Embryonic facial prominence (tissue), 1 donor: ENCODE data around the gene MON2.
"Not testable (repeated sequence)": the region's sequence is repeated elsewhere in the genome, so short reads cannot be mapped to it uniquely, and the experiment has no call there.

ENCODE experiments used
- DNase-seq: peaks from one replicate; pipeline ENCODE4 v3.0.0-alpha.2; 2016; ENCODE audit errors: extremely low spot score

The MON2 gene

GRCh38 chr12:62469704-62470103 is 3.1 kb downstream of the MON2 start:
- no peak for DNase-seq

- DNase-seq: no peak
Observed at GRCh38 chr12:62471734-62472133, 5.1 kb downstream of the MON2 start.

GRCh38 chr12:62472472-62472871 is 5.8 kb downstream of the MON2 start:
- no peak for DNase-seq

- DNase-seq: no peak
Observed at GRCh38 chr12:62481843-62482540, 15.4 kb downstream of the MON2 start.

- no peak for DNase-seq
Observed at GRCh38 chr12:62482769-62483168, 16.1 kb downstream of the MON2 start.

- no peak for DNase-seq
Observed at GRCh38 chr12:62484233-62484632, 17.6 kb downstream of the MON2 start.

GRCh38 chr12:62505786-62506185 is 39.2 kb downstream of the MON2 start:
- no peak for DNase-seq

- no peak for DNase-seq
Observed at GRCh38 chr12:62512901-62513300, 46.3 kb downstream of the MON2 start.

- not testable (repeated sequence) for DNase-seq
Observed at GRCh38 chr12:62514080-62514479, 47.5 kb downstream of the MON2 start.

- DNase-seq: no peak
Observed at GRCh38 chr12:62516927-62517326, 50.3 kb downstream of the MON2 start.

GRCh38 chr12:62517887-62518286 is 51.3 kb downstream of the MON2 start:
- DNase-seq: no peak

- no peak for DNase-seq
Observed at GRCh38 chr12:62519043-62519442, 52.4 kb downstream of the MON2 start.

- no peak for DNase-seq
Observed at GRCh38 chr12:62520361-62520760, 53.7 kb downstream of the MON2 start.

- no peak for DNase-seq
Observed at GRCh38 chr12:62522984-62523383, 56.4 kb downstream of the MON2 start.

- DNase-seq: no peak
Observed at GRCh38 chr12:62523619-62524018, 57.0 kb downstream of the MON2 start.

GRCh38 chr12:62525271-62525670 is 58.6 kb downstream of the MON2 start:
- no peak for DNase-seq

- no peak for DNase-seq
Observed at GRCh38 chr12:62530596-62530995, 64.0 kb downstream of the MON2 start.

GRCh38 chr12:62532333-62532732 is 65.7 kb downstream of the MON2 start:
- no peak for DNase-seq

- no peak for DNase-seq
Observed at GRCh38 chr12:62533087-62533754, 66.6 kb downstream of the MON2 start.

- DNase-seq: no peak
Observed at GRCh38 chr12:62533755-62534107, 67.1 kb downstream of the MON2 start.

GRCh38 chr12:62536546-62536945 is 69.9 kb downstream of the MON2 start:
- DNase-seq: no peak

GRCh38 chr12:62537551-62537950 is 70.9 kb downstream of the MON2 start:
- DNase-seq: no peak

GRCh38 chr12:62540354-62540753 is 73.7 kb downstream of the MON2 start:
- no peak for DNase-seq

- DNase-seq: no peak
Observed at GRCh38 chr12:62542814-62543213, 76.2 kb downstream of the MON2 start.
